Calu3 (cell line): ENCODE measurements around the gene SPARCL1. TPM values are rescaled to one million over a fixed set of nuclear protein-coding genes. Genes with fewer than 3 reads are reported as not detected.

Experiments
- BruUV-seq: library from RNA; stranded (reverse); fragments of 400-500 nt; replicated peaks from 2 replicates; lab custom pipeline; 2021; lab: Mats Ljungman, UMichigan
- CTCF ChIA-PET: fragments of 300-600 bp; sonication (Branson Sonifier 250); formaldehyde crosslinking; loops from one replicate; lab custom pipeline; 2022; ENCODE audit warnings: antibody characterized with exemption; lab: Charles Lee
- DNase-seq: peaks from one replicate; pipeline ENCODE4 v3.0.0; 2022
- H3K27ac Mint-ChIP-seq: one replicate; pipeline ENCODE4 v1.8.0; 2022; ENCODE audit warnings: mixed read lengths; ENCODE audit not compliant: unreplicated experiment
- H3K27me3 Mint-ChIP-seq: one replicate; pipeline ENCODE4 v1.8.0; 2022; ENCODE audit warnings: mixed read lengths; ENCODE audit not compliant: unreplicated experiment
- H3K36me3 Mint-ChIP-seq: one replicate; pipeline ENCODE4 v1.8.0; 2022; ENCODE audit warnings: mild to moderate bottlenecking, moderate library complexity, mixed read lengths; ENCODE audit not compliant: insufficient read depth, unreplicated experiment
- H3K4me1 Mint-ChIP-seq: one replicate; pipeline ENCODE4 v1.8.0; 2022; ENCODE audit warnings: mild to moderate bottlenecking, low read depth, mixed read lengths; ENCODE audit not compliant: unreplicated experiment
- H3K4me3 Mint-ChIP-seq: one replicate; pipeline ENCODE4 v1.8.0; 2022; ENCODE audit warnings: mild to moderate bottlenecking, low read depth, moderate library complexity, mixed read lengths; ENCODE audit not compliant: unreplicated experiment
- H3K9me3 Mint-ChIP-seq: one replicate; pipeline ENCODE4 v1.8.0; 2022; ENCODE audit warnings: low read depth, mixed read lengths; ENCODE audit not compliant: unreplicated experiment
- intact Hi-C: fragments of 100-400 bp; cut with micrococcal nuclease; formaldehyde crosslinking; loops from one replicate; pipeline ENCODE4 v1.10.0; 2022; ENCODE audit not compliant: unreplicated experiment
- total RNA-seq: library from RNA; stranded (reverse); gene quantifications from 2 replicates; pipeline ENCODE4 v1.2.3, GENCODE V29; 2022
- TF ChIP-seq, protein P1 (sequence below): fragments of 200-600 bp; IDR thresholded peaks from one replicate; pipeline ENCODE4 v1.8.0; 2022; ENCODE audit warnings: antibody characterized with exemption; ENCODE audit not compliant: unreplicated experiment

Gene SPARCL1
- total RNA-seq, 1 experiment from 2014 or later, result not detected

DNA sequence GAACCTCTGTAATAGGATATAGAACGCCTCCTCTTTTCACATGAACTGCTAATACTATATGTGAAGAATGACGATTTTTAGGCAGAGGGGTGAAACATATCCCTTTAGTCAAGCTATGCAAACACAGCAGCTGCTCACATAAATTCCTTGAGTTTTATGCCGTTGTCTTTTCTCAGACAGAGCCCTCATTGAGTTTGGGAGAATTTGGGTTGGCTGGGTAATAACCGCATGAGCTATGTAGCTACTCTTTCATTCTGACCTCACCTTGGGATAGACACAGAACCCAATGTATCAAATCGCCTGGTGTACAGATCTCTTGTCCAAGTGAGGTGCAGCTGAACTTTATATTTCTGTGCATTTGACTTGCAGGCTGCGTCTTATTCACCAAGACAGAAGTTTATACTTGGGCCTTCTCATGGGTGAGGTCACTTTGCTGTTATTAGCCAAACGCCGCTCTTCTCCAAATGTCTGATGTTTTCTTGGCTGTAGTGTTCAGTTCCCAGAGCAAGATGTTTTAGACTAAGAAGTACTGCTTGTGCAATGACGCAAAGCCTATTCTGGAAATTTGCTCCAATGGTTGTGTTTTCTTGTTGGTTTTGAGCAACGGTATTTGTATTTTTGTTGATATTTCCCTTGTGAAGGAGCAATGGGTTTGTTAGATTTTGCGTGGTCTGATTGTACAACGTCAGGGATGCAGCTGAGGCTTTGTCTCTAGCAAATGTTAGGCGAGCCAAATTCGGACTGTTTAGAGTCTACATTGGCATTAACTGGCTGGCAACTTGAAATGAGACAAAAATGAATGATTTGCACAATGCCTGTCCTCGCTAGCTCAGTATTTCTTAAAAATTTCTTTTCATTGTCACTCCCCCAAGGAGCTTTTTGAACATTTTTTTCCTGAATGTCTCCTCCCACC is 11.2 kb upstream of the SPARCL1 start:
- CTCF ChIA-PET, result no interaction called here
- H3K27ac Mint-ChIP-seq, result no peak overlapping the region
- TF ChIP-seq, protein P1, sequence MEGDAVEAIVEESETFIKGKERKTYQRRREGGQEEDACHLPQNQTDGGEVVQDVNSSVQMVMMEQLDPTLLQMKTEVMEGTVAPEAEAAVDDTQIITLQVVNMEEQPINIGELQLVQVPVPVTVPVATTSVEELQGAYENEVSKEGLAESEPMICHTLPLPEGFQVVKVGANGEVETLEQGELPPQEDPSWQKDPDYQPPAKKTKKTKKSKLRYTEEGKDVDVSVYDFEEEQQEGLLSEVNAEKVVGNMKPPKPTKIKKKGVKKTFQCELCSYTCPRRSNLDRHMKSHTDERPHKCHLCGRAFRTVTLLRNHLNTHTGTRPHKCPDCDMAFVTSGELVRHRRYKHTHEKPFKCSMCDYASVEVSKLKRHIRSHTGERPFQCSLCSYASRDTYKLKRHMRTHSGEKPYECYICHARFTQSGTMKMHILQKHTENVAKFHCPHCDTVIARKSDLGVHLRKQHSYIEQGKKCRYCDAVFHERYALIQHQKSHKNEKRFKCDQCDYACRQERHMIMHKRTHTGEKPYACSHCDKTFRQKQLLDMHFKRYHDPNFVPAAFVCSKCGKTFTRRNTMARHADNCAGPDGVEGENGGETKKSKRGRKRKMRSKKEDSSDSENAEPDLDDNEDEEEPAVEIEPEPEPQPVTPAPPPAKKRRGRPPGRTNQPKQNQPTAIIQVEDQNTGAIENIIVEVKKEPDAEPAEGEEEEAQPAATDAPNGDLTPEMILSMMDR, result no peak
- BruUV-seq, result no TSS peak
- intact Hi-C loops, result no loop called here
- H3K27me3 Mint-ChIP-seq, result peaks cover 21% of the 10 kb centered on the region
- DNase-seq, result no peak
- H3K9me3 Mint-ChIP-seq, result no peaks in the 10 kb centered on the region
- H3K4me1 Mint-ChIP-seq, result no peaks in the 10 kb centered on the region
- no peaks in the 10 kb centered on the region for H3K36me3 Mint-ChIP-seq
- H3K4me3 Mint-ChIP-seq, result no peak overlapping the region

DNA sequence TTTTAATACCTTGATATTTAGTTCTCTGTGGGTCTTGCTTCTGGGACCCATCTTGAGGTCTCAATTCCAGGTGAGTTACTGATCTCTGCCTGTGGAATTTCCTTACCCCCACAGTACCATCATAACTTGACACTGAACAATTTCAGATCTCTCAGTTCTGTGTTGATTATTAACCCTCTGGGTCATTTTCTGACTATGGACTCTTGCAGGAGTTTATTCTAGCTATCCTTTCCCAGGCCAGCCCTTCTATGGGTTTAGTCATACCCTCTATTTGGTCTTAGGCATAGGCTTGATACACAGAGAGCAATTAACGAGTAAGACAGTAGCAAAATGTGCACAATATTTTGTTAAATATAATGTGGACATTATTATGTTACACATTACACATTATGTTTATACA is 3.7 kb upstream of the SPARCL1 start:
- CTCF ChIA-PET, result interaction anchor here (1.0 kb wide), 1 partner anchor 11 kb away, joined by 3 read pairs; no protein-coding TSS in a partner anchor
- Mint-ChIP-seq H3K4me3 (no peak overlapping the region), H3K36me3 (no peaks in the 10 kb centered on the region), H3K27ac (no peak overlapping the region), H3K9me3 (no peaks in the 10 kb centered on the region), H3K27me3 (no peaks in the 10 kb centered on the region), H3K4me1 (no peaks in the 10 kb centered on the region)
- no TSS peak for BruUV-seq
- intact Hi-C loops, result no loop called here
- DNase-seq, result no peak
- TF ChIP-seq, protein P1, result no peak

DNA sequence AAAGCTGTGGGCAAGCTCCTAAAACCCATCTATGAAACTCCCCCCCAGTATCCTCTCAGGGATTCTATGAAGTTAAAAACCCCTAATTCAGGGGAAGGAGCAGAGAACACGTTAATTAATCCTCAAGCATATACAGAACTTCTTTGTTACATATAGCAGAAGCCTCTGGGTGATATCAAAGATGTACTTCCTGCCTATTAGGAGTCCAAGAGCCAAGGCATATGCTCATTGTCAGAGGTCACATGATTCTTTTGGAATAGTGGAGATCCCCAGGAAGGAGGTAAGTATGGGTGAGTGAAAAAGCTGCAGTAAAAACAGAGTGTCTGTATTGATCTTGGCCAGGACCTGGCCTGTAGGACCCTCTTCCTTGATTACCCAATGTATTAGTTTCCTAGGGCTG is 2.9 kb upstream of the SPARCL1 start:
- DNase-seq, result no peak
- TF ChIP-seq, protein P1, result no peak
- Mint-ChIP-seq H3K9me3 (no peaks in the 10 kb centered on the region), H3K36me3 (no peaks in the 10 kb centered on the region), H3K4me1 (no peaks in the 10 kb centered on the region), H3K27ac (no peak overlapping the region), H3K27me3 (no peaks in the 10 kb centered on the region), H3K4me3 (no peak overlapping the region)
- BruUV-seq, result no TSS peak
- intact Hi-C loops, result no loop called here
- CTCF ChIA-PET, result interaction anchor here (0.6 to 1.0 kb wide), 2 partner anchors 12 to 28 kb away, joined by 3 read pairs; no protein-coding TSS in a partner anchor

DNA sequence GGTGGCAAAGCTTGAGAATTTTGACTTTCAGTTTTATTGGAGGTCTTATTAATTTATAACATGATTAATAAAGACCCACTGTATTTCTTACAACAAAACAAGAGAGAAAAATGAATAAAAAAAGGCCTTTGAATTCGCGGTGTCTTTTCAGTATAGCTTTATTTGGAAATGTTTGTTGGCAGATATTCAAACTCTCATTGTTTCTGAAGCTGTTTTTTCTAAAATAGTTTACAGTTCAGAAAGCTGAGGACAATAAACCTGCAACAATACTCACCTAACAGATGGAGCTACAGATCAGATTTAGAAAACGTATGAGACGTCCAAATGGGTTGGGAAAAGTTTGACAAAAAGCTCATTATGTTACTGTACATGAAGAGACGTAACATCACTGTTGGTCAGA is 2.4 kb upstream of the SPARCL1 start:
- H3K4me3 Mint-ChIP-seq, result no peak overlapping the region
- no peaks in the 10 kb centered on the region for H3K9me3 Mint-ChIP-seq
- CTCF ChIA-PET, result interaction anchor here (0.6 to 1.0 kb wide), 2 partner anchors 12 to 28 kb away, joined by 3 read pairs; no protein-coding TSS in a partner anchor
- no peaks in the 10 kb centered on the region for H3K36me3 Mint-ChIP-seq
- no peaks in the 10 kb centered on the region for H3K27me3 Mint-ChIP-seq
- DNase-seq, result no peak
- H3K4me1 Mint-ChIP-seq, result no peaks in the 10 kb centered on the region
- H3K27ac Mint-ChIP-seq, result no peak overlapping the region
- TF ChIP-seq, protein P1, result no peak
- no TSS peak for BruUV-seq
- intact Hi-C loops, result no loop called here
